ENCODE data around the gene SETD7. TPM values are rescaled to one million over a fixed set of nuclear protein-coding genes. Genes with fewer than 3 reads are reported as not detected.

SETD7 gene
- total and polyA plus RNA-seq, 2 of the 8 experiments (the other 6 are each of a cell fraction or from before 2014, with no cell fraction given), result 1.5 to 4.6 TPM

- TF ChIP-seq ATF3 (IDR thresholded peaks at IDR 0.05; ENCODE audit: insufficient read depth, low read depth, low read length), result no peak
- no peak for TF ChIP-seq GABPA (IDR thresholded peaks at IDR 0.05; ENCODE audit: borderline replicate concordance, insufficient read depth, low read length)
- TF ChIP-seq NRF1 (IDR thresholded peaks at IDR 0.05; ENCODE audit: low read depth, low read length), result no peak
- no peak for TF ChIP-seq SIN3A (conservative IDR thresholded peaks at IDR 0.05 in 1 of 2, IDR thresholded peaks at IDR 0.05 in 1 of 2; ENCODE audit: low read depth in 1 of 2, low read length in 2 of 2)
Measured at GRCh38 chr4:139564502-139564901, 8.5 kb upstream of the SETD7 start (continued).

All from H1 (cell line).